ENCODE results near the gene TGFBR3. TPM values are rescaled to one million over a fixed set of nuclear protein-coding genes. Genes with fewer than 3 reads are reported as not detected.

Gene TGFBR3
- total RNA-seq, 6 experiments from 2014 or later = 5.8 to 21.1 (median 19.0) TPM

DNA sequence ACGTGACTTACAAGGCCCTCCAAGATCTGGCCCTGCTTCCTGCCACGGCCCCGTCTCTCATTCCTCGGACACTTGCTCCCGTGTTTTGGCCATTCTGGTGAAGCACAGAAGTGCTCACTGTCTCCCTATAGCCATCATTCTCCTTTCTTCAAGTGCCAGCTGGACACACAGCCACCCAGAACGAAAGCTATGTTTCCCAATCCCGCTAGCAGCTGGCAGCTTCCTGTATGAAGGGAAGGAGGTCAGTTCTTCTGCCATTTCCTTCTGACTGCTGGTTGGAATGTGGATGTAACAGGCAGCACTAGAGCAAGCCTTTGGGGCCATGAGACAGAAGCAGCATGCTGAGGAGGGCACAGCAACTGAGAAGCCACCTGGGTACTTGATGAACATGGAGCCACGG is 82.8 kb downstream of the TGFBR3 start:
- no peak for DNase-seq
- H3K4me3 Mint-ChIP-seq = no peak overlapping the region
- no peaks in the 10 kb centered on the region for H3K9me3 Mint-ChIP-seq
- H3K27me3 Mint-ChIP-seq (ENCODE audit: insufficient read depth) = peaks cover 11% of the 10 kb centered on the region; the same call in 1 of the 2 replicates
- H3K27ac Mint-ChIP-seq = no peak overlapping the region
- H3K36me3 Mint-ChIP-seq (ENCODE audit: low read depth) = peaks cover 6% of the 10 kb centered on the region; the same call in 1 of the 2 replicates
- TF ChIP-seq CTCF (IDR thresholded peaks at IDR 0.05) = no peak
- H3K4me1 Mint-ChIP-seq (ENCODE audit: low read depth) = peaks cover 54% of the 10 kb centered on the region

GRCh38 chr1:91801496-91802115 is 84.3 kb downstream of the TGFBR3 start:
- Mint-ChIP-seq H3K27me3 (ENCODE audit: insufficient read depth) (peaks cover 7% of the 10 kb centered on the region), H3K9me3 (no peaks in the 10 kb centered on the region), H3K4me1 (ENCODE audit: low read depth) (peaks cover 50% of the 10 kb centered on the region), H3K27ac (no peak overlapping the region), H3K36me3 (ENCODE audit: low read depth) (peaks cover 6% of the 10 kb centered on the region; the same call in 1 of the 2 replicates), H3K4me3 (no peak overlapping the region)
- no peak for TF ChIP-seq CTCF (IDR thresholded peaks at IDR 0.05)
- no peak for DNase-seq

- Mint-ChIP-seq H3K36me3 (ENCODE audit: low read depth) (peaks cover 9% of the 10 kb centered on the region; the same call in 1 of the 2 replicates), H3K27ac (no peak overlapping the region), H3K27me3 (ENCODE audit: insufficient read depth) (peaks cover 4% of the 10 kb centered on the region), H3K4me3 (no peak overlapping the region), H3K4me1 (ENCODE audit: low read depth) (peaks cover 53% of the 10 kb centered on the region), H3K9me3 (no peaks in the 10 kb centered on the region)
- no peak for DNase-seq
- no peak for TF ChIP-seq CTCF (IDR thresholded peaks at IDR 0.05)
These were observed 86.1 kb downstream of the TGFBR3 start for GRCh38 chr1:91799863-91800262.

- peaks cover 3% of the 10 kb centered on the region for H3K27me3 Mint-ChIP-seq (ENCODE audit: insufficient read depth)
- no peak overlapping the region for H3K27ac Mint-ChIP-seq
- no peak overlapping the region for H3K4me3 Mint-ChIP-seq
- TF ChIP-seq CTCF (IDR thresholded peaks at IDR 0.05) = no peak
- H3K9me3 Mint-ChIP-seq = no peaks in the 10 kb centered on the region
- peaks cover 13% of the 10 kb centered on the region; the same call in 1 of the 2 replicates for H3K36me3 Mint-ChIP-seq (ENCODE audit: low read depth)
- DNase-seq = no peak
- H3K4me1 Mint-ChIP-seq (ENCODE audit: low read depth) = peaks cover 52% of the 10 kb centered on the region
These were observed 86.8 kb downstream of the TGFBR3 start for GRCh38 chr1:91799159-91799558.

- no peak for TF ChIP-seq CTCF (IDR thresholded peaks at IDR 0.05)
- no peak for DNase-seq
- Mint-ChIP-seq H3K9me3 (no peaks in the 10 kb centered on the region), H3K4me1 (ENCODE audit: low read depth) (peaks cover 48% of the 10 kb centered on the region), H3K4me3 (no peak overlapping the region), H3K36me3 (ENCODE audit: low read depth) (peaks cover 13% of the 10 kb centered on the region; the same call in 1 of the 2 replicates), H3K27me3 (ENCODE audit: insufficient read depth) (peaks cover 3% of the 10 kb centered on the region), H3K27ac (no peak overlapping the region)
These were observed 87.2 kb downstream of the TGFBR3 start for GRCh38 chr1:91798740-91799139.

Measured in HFFc6 (cell line).